Mammary microvascular endothelial cell (primary cell): Measurements from ENCODE around the gene NFAT5. TPM values are rescaled to one million over a fixed set of nuclear protein-coding genes. Genes with fewer than 3 reads are reported as not detected.

ENCODE experiments used
- total RNA-seq: library from RNA; depleted of rRNA; stranded (reverse); fragments of >200 nt; gene quantifications from 2 replicates; pipeline ENCODE4 v1.2.3, GENCODE V29; 2015

The NFAT5 gene, protein sequence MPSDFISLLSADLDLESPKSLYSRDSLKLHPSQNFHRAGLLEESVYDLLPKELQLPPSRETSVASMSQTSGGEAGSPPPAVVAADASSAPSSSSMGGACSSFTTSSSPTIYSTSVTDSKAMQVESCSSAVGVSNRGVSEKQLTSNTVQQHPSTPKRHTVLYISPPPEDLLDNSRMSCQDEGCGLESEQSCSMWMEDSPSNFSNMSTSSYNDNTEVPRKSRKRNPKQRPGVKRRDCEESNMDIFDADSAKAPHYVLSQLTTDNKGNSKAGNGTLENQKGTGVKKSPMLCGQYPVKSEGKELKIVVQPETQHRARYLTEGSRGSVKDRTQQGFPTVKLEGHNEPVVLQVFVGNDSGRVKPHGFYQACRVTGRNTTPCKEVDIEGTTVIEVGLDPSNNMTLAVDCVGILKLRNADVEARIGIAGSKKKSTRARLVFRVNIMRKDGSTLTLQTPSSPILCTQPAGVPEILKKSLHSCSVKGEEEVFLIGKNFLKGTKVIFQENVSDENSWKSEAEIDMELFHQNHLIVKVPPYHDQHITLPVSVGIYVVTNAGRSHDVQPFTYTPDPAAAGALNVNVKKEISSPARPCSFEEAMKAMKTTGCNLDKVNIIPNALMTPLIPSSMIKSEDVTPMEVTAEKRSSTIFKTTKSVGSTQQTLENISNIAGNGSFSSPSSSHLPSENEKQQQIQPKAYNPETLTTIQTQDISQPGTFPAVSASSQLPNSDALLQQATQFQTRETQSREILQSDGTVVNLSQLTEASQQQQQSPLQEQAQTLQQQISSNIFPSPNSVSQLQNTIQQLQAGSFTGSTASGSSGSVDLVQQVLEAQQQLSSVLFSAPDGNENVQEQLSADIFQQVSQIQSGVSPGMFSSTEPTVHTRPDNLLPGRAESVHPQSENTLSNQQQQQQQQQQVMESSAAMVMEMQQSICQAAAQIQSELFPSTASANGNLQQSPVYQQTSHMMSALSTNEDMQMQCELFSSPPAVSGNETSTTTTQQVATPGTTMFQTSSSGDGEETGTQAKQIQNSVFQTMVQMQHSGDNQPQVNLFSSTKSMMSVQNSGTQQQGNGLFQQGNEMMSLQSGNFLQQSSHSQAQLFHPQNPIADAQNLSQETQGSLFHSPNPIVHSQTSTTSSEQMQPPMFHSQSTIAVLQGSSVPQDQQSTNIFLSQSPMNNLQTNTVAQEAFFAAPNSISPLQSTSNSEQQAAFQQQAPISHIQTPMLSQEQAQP (N-terminal part only)
- total RNA-seq, result 8.9 and 10.5 TPM in 2 replicates

DNA sequence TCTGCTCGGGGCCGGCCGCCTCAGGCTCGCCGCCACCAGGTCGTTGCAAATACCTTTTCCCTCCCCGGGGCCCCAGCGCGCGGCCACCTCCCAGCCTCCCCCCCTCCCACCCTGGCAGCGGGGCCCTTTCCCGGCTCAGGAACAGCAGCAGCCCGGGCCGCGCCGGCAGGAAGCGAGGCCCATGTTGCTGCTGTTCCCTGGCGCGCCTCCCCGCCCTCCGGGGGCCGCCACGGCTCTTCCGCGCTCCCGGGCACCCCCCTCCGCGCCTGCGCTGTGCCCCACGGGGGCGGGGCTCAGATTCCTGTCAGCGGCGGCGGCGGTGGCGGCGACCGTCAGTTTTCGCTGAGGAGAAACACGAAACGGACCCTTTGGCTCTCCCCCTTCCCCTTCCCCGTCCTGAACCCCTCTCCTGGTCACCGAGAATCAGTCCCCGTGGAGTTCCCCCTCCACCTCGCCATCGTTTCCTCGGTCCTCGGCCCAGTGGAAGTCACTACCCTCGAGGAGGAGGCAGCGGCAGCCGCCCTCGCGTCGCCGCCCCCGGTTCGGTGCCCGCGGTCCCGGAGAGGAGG is at the start of gene NFAT5:
Gene NFAT5 (plus strand): TSS at position 296 of the 569 bp plus-strand sequence. CDS start 336 bp downstream, outside the sequence.

DNA sequence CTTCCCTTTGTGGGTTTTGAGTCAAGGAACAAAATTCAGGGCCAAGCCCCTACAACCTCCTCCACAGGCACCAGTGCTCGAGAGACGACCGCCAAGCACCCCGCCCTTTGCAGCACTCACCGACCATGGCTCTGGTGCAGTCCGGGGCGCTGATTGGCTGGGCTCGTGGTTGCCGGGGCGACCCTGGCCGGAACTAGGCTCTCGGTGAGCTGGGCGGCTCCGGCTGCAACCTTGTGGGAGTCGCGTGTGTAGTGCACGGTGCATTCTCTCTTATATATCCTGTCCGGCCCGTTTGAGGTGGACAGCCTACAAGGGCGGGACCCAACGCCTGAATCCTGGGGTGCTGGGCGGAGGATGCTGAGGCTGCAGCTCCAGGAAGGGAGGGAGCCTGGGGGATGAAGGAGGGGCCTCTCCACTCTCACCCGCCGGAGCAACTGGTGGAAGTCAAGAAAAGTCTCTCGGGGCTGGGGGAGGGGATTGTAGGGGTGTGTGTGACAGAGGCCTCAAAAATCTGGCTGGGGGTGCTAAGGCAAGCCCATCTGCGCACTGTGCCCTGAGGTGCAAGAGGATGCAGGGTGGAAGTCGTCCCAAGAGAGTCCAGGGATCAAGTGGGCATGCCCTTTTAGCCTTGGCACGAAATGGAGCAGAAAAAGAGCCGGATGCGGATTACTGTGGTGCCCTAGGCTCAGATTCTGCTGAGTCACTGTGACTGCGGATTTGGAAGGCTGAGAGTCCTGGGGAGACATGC is 160.7 kb downstream of the NFAT5 start, which contains the start of gene NQO1:
Gene NQO1 (minus strand): TSS at position 248 of the 748 bp plus-strand sequence. CDS start 121 bp downstream, at position 127.

Other genes starting within 250 kb of the NFAT5 start
- gene PDF, start 235.4 kb upstream of the NFAT5 start, total RNA-seq, result 22.1 and 22.5 TPM in 2 replicates
- 30.9 and 34.4 TPM in 2 replicates for gene COG8, start 226.4 kb upstream of the NFAT5 start, total RNA-seq
- 34.6 and 36.5 TPM in 2 replicates for gene NIP7, start 226.2 kb upstream of the NFAT5 start, total RNA-seq
- gene TMED6, start 214.2 kb upstream of the NFAT5 start, total RNA-seq, result not detected in 2 replicates
- 7.0 and 16.4 TPM in 2 replicates for gene TERF2, start 180.0 kb upstream of the NFAT5 start, total RNA-seq
- gene CYB5B, start 141.3 kb upstream of the NFAT5 start, total RNA-seq, result 66.2 and 68.4 TPM in 2 replicates
- gene NQO1, start 160.6 kb downstream of the NFAT5 start, total RNA-seq, result 523 and 584 TPM in 2 replicates
- gene NOB1, start 189.0 kb downstream of the NFAT5 start, total RNA-seq, result 37.6 and 40.2 TPM in 2 replicates
- gene WWP2, start 196.4 kb downstream of the NFAT5 start, total RNA-seq, result 30.3 and 30.6 TPM in 2 replicates